Central memory CD4-positive, alpha-beta T cell (primary cell): ENCODE results near the gene ALS2CL.
A peak's percentile ranks its signal among the peaks of the same experiment; 100 is the strongest.
"Not testable (repeated sequence)": the region's sequence is repeated elsewhere in the genome, so short reads cannot be mapped to it uniquely, and the experiment has no call there.

ENCODE experiments used
- DNase-seq: peaks from one replicate; pipeline ENCODE4 v3.0.0; 2022

Gene ALS2CL

GRCh38 chr3:46704346-46704745 lies 10.9 kb upstream of the ALS2CL start:
- not testable (repeated sequence) for DNase-seq

GRCh38 chr3:46703013-46703520 lies 9.6 kb upstream of the ALS2CL start:
- DNase-seq, result no peak

- DNase-seq, result no peak
Observed at GRCh38 chr3:46702246-46703012, 8.9 kb upstream of the ALS2CL start.

GRCh38 chr3:46701181-46701939 lies 7.9 kb upstream of the ALS2CL start, which contains the start of gene TMIE:
Gene TMIE (plus strand): TSS chr3:46701392. CDS start chr3:46701488, 96 bp downstream.
- no peak for DNase-seq

- DNase-seq, result no peak
Observed at GRCh38 chr3:46700772-46701171, 7.3 kb upstream of the ALS2CL start.

- no peak for DNase-seq
Observed at GRCh38 chr3:46699676-46700523, 6.4 kb upstream of the ALS2CL start.

- no peak for DNase-seq
Observed at GRCh38 chr3:46695962-46696894, 2.7 kb upstream of the ALS2CL start.

GRCh38 chr3:46695177-46695961 lies 1.9 kb upstream of the ALS2CL start:
- peak; percentile 40 for DNase-seq

- no peak for DNase-seq
Observed at GRCh38 chr3:46694520-46694919, 1.0 kb upstream of the ALS2CL start.

- peak; percentile 44 for DNase-seq
Observed at GRCh38 chr3:46693892-46694226, 380 bp upstream of the ALS2CL start.

GRCh38 chr3:46692566-46692990 lies 901 bp downstream of the ALS2CL start:
- no peak for DNase-seq

GRCh38 chr3:46690798-46691197 lies 2.7 kb downstream of the ALS2CL start:
- DNase-seq, result no peak

GRCh38 chr3:46685446-46685845 lies 8.0 kb downstream of the ALS2CL start:
- DNase-seq, result no peak

GRCh38 chr3:46684891-46685290 lies 8.6 kb downstream of the ALS2CL start:
- no peak for DNase-seq

GRCh38 chr3:46682974-46683373 lies 10.5 kb downstream of the ALS2CL start:
- no peak for DNase-seq

- DNase-seq, result no peak
Observed at GRCh38 chr3:46681856-46682540, 11.5 kb downstream of the ALS2CL start.

GRCh38 chr3:46681387-46681786 lies 12.1 kb downstream of the ALS2CL start:
- no peak for DNase-seq

GRCh38 chr3:46680298-46680826 lies 13.1 kb downstream of the ALS2CL start:
- no peak for DNase-seq

GRCh38 chr3:46679681-46680080 lies 13.8 kb downstream of the ALS2CL start:
- no peak for DNase-seq

GRCh38 chr3:46678280-46678679 lies 15.2 kb downstream of the ALS2CL start:
- DNase-seq, result no peak
